Loucy (cell line): Measurements from ENCODE around the gene ADAM22.

ENCODE experiments used
- H2AFZ ChIP-seq: fragments of 200-600 bp; sonication (generic); 2 replicates; pipeline ENCODE4 v1.6.0; 2016; ENCODE audit warnings: antibody characterized with exemption, mild to moderate bottlenecking, low read length, moderate library complexity
- H3F3A ChIP-seq: fragments of 200-600 bp; 2 replicates; pipeline ENCODE4 v1.6.0; 2016; ENCODE audit warnings: antibody characterized with exemption, low read depth, mild to moderate bottlenecking
- H3K27me3 ChIP-seq: fragments of 200-600 bp; sonication (generic); 2 replicates; pipeline ENCODE4 v1.6.1; 2014; ENCODE audit warnings: low read length, mild to moderate bottlenecking; ENCODE audit not compliant: insufficient read depth, poor library complexity, severe bottlenecking
- H3K36me3 ChIP-seq: fragments of 200-600 bp; sonication (generic); 2 replicates; pipeline ENCODE4 v1.6.1; 2016; ENCODE audit warnings: low read length; ENCODE audit not compliant: insufficient read depth
- H3K4me1 ChIP-seq: fragments of 200-600 bp; sonication (generic); 2 replicates; pipeline ENCODE4 v1.5.1; 2014; ENCODE audit warnings: low read length, mild to moderate bottlenecking; ENCODE audit not compliant: insufficient read depth, poor library complexity, severe bottlenecking
- H3K4me2 ChIP-seq: fragments of 200-600 bp; sonication (generic); 2 replicates; pipeline ENCODE4 v1.6.0; 2014; ENCODE audit warnings: antibody characterized with exemption, low read length, low read depth, mild to moderate bottlenecking; ENCODE audit not compliant: poor library complexity, severe bottlenecking
- H3K4me3 ChIP-seq: fragments of 200-600 bp; sonication (generic); 2 replicates; pipeline ENCODE4 v1.5.1; 2014; ENCODE audit warnings: low read length, mild to moderate bottlenecking, mixed read lengths; ENCODE audit not compliant: poor library complexity, severe bottlenecking
- H3K79me2 ChIP-seq: fragments of 200-600 bp; sonication (generic); 2 replicates; pipeline ENCODE4 v1.6.1; 2014; ENCODE audit warnings: low read length; ENCODE audit not compliant: insufficient read depth
- H3K9ac ChIP-seq: fragments of 200-600 bp; sonication (generic); 2 replicates; pipeline ENCODE4 v1.6.0; 2014; ENCODE audit warnings: mild to moderate bottlenecking, low read depth, low read length, moderate library complexity; ENCODE audit not compliant: poor library complexity, severe bottlenecking
- H3K9me2 ChIP-seq: fragments of 200-600 bp; sonication (generic); replicated peaks from 2 replicates; pipeline ENCODE4 v1.6.1; 2016; ENCODE audit warnings: low read depth, low read length, mixed read lengths
- H3K9me3 ChIP-seq: fragments of 200-600 bp; sonication (generic); 2 replicates; pipeline ENCODE4 v1.6.1; 2014; ENCODE audit warnings: mild to moderate bottlenecking, antibody characterized with exemption, low read length, low read depth; ENCODE audit not compliant: insufficient read depth
- H4K20me1 ChIP-seq: fragments of 200-600 bp; sonication (generic); 2 replicates; pipeline ENCODE4 v1.6.0; 2014; ENCODE audit warnings: antibody characterized with exemption, low read length, mild to moderate bottlenecking; ENCODE audit not compliant: insufficient read depth, poor library complexity, severe bottlenecking
- EZH2phosphoT487 ChIP-seq: fragments of 200-600 bp; IDR thresholded peaks from 2 replicates; pipeline ENCODE4 v1.6.1; 2018; ENCODE audit warnings: antibody characterized with exemption, mild to moderate bottlenecking, moderate library complexity, borderline replicate concordance
- TF ChIP-seq, protein P1 (sequence below): fragments of 200-600 bp; sonication (generic); conservative IDR thresholded peaks from 2 replicates; pipeline ENCODE4 v1.5.1; 2014; ENCODE audit warnings: mild to moderate bottlenecking, antibody characterized with exemption, low read length

The ADAM22 gene

DNA sequence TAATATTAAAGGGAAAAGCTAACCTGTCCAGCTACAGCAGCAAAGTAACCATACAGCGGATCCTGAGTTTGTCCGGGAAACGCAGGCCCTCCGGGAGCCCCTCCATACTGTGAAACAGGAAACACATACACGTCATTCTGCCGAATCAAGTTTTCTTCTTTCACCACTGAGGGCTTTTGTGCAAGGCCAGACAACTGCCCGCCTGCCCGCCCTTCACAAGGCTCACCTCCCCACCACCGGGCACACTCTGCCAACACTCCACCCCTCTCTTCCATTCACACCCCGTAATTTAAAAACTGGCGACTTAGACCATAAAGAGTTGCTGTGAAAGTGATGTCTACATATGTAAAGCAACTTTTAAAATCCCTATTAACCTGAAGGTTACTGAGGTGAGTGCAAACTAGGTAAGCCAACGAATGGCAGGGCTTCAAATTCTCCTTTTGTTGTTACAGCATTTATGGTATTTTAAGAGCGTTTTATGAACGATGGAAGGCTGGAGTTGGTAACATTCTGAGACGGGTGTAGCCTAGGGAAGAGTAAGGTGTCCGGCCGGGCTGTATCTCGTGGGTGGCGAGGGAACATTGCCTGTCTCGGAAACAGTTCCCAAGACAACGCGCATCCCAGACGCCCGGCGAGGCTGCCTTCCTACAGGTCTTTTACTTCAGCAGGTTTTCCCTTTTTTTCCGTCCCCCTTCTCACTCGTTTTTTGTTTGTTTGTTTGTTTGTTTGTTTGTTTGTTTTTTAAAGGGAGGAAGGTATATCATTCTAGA is 285.0 kb downstream of the ADAM22 start:
- peaks cover 27% of the 10 kb centered on the region for H4K20me1 ChIP-seq
- H3K79me2 ChIP-seq: peaks cover 56% of the 10 kb centered on the region
- H3F3A ChIP-seq: peaks cover 5% of the 10 kb centered on the region; the same call in 1 of the 2 replicates
- peaks cover 8% of the 10 kb centered on the region; the same call in 1 of the 2 replicates for H3K36me3 ChIP-seq
- TF ChIP-seq, protein P1, sequence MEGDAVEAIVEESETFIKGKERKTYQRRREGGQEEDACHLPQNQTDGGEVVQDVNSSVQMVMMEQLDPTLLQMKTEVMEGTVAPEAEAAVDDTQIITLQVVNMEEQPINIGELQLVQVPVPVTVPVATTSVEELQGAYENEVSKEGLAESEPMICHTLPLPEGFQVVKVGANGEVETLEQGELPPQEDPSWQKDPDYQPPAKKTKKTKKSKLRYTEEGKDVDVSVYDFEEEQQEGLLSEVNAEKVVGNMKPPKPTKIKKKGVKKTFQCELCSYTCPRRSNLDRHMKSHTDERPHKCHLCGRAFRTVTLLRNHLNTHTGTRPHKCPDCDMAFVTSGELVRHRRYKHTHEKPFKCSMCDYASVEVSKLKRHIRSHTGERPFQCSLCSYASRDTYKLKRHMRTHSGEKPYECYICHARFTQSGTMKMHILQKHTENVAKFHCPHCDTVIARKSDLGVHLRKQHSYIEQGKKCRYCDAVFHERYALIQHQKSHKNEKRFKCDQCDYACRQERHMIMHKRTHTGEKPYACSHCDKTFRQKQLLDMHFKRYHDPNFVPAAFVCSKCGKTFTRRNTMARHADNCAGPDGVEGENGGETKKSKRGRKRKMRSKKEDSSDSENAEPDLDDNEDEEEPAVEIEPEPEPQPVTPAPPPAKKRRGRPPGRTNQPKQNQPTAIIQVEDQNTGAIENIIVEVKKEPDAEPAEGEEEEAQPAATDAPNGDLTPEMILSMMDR: no peak
- TF ChIP-seq EZH2phosphoT487: no peak
- no peaks in the 10 kb centered on the region for H3K27me3 ChIP-seq
- peak overlapping the region; percentile 93 for H3K4me2 ChIP-seq
- H3K4me1 ChIP-seq: peaks cover 46% of the 10 kb centered on the region
- H3K9me2 ChIP-seq: no peaks in the 10 kb centered on the region
- no peaks in the 10 kb centered on the region for H3K9me3 ChIP-seq
- H3K9ac ChIP-seq: peak overlapping the region; percentile 85
- peak overlapping the region; percentile 86 for H3K4me3 ChIP-seq
- peak overlapping the region; percentile 98 for H2AFZ ChIP-seq

DNA sequence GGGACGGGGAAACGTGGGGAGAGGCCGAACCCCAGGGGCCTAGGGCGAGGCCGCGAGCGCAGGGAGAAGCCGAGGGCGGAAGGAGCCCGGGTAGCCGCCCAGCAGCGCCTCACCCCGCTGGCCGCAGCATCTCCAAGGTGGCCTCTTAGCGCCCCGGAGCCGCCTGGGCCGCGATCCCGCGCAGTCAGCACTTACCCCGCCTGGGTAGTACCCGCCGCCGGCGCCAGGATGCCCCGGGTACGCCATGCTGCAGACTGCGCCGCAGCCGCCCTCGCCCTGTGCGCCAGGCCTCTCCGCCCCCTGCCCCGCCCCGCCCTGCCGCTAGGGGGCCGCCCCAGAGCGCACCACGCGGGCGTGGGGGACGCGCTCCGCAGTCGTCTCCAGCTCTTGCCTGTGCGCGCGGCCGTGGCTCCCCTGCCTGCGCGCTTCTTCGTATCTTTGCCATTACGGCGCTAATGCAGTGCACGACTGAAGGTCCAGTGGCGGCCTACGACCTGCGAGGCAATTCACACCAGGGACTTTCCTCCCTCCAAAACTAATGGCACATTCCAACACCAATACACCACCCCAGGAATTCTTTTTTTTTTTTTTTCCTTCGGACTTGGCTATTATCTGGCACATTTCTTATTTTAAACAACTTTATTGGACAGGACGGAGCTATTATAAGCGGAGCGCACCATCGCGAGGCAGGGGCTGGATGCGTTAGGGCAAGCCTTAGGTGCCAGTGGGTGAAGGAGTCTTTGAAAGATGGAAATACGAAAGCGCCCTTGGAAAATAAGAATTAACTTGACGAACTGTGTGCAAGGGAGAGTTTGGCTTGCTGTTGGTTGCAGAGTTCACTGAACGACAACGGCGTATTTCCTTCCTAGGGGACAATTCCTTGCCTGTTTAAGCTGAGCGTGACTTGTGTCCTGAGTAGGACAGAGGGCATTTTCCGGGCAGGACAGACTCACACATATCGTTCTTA is 286.0 kb downstream of the ADAM22 start, which contains the start of gene SRI:
Gene SRI, minus strand, starts transcription at position 258 of the 967 bp plus-strand sequence. Its CDS starts 12 bp downstream, at position 246.
- peaks cover 40% of the 10 kb centered on the region for H3K4me1 ChIP-seq
- H4K20me1 ChIP-seq: peaks cover 22% of the 10 kb centered on the region
- H3K4me2 ChIP-seq: peak within 1 kb of the TSS; percentile 93
- no peak for TF ChIP-seq EZH2phosphoT487
- TF ChIP-seq, protein P1: peak; percentile 52
- no peaks in the 10 kb centered on the region for H3K9me3 ChIP-seq
- H3F3A ChIP-seq: peaks cover 5% of the 10 kb centered on the region; the same call in 1 of the 2 replicates
- peak within 1 kb of the TSS; percentile 85 for H3K9ac ChIP-seq
- H3K4me3 ChIP-seq: peak within 1 kb of the TSS; percentile 86
- no peaks in the 10 kb centered on the region for H3K9me2 ChIP-seq
- peaks cover 50% of the 10 kb centered on the region for H3K79me2 ChIP-seq
- peak within 1 kb of the TSS; percentile 98 for H2AFZ ChIP-seq
- H3K36me3 ChIP-seq: peaks cover 5% of the 10 kb centered on the region; the same call in 1 of the 2 replicates
- H3K27me3 ChIP-seq: no peaks in the 10 kb centered on the region

DNA sequence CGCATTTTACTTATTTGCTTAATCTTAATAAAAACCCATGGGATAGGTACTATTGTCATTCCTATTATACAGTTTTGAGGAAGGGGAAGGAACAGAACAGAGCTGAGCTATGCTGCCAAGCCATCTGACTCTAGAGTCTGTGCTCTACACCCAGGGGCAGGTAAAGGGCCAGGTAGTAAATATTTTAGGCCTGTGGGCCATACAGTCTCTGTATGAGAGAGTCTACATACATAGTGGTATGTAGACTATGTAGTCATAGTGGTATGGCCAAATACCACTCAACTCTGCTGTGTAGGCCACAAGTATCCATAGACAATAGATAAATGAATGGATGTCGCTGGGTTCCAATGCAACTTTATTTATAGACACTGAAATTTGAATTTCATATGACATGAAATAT is 289.2 kb downstream of the ADAM22 start:
- H3K9me2 ChIP-seq: no peaks in the 10 kb centered on the region
- H3K9me3 ChIP-seq: no peaks in the 10 kb centered on the region
- no peak for TF ChIP-seq EZH2phosphoT487
- TF ChIP-seq, protein P1: no peak
- no peaks in the 10 kb centered on the region for H3F3A ChIP-seq
- no peaks in the 10 kb centered on the region for H4K20me1 ChIP-seq
- peaks cover 18% of the 10 kb centered on the region for H3K79me2 ChIP-seq
- no peak overlapping the region for H3K9ac ChIP-seq
- no peak overlapping the region for H3K4me3 ChIP-seq
- no peaks in the 10 kb centered on the region for H3K36me3 ChIP-seq
- peaks cover 13% of the 10 kb centered on the region for H3K4me1 ChIP-seq
- no peak overlapping the region for H2AFZ ChIP-seq
- no peak overlapping the region for H3K4me2 ChIP-seq
- no peaks in the 10 kb centered on the region for H3K27me3 ChIP-seq
